HG02884 (cell line): ENCODE results near the gene PLA2R1.
"Not testable (repeated sequence)": the region's sequence is repeated elsewhere in the genome, so short reads cannot be mapped to it uniquely, and the experiment has no call there.

Experiments used
- ATAC-seq: cut with Tn5 transposase; IDR thresholded peaks from one replicate; pipeline ENCODE4 v1.9.1; 2021; ENCODE audit warnings: mild to moderate bottlenecking, moderate library complexity; ENCODE audit not compliant: unreplicated experiment

Gene PLA2R1

DNA sequence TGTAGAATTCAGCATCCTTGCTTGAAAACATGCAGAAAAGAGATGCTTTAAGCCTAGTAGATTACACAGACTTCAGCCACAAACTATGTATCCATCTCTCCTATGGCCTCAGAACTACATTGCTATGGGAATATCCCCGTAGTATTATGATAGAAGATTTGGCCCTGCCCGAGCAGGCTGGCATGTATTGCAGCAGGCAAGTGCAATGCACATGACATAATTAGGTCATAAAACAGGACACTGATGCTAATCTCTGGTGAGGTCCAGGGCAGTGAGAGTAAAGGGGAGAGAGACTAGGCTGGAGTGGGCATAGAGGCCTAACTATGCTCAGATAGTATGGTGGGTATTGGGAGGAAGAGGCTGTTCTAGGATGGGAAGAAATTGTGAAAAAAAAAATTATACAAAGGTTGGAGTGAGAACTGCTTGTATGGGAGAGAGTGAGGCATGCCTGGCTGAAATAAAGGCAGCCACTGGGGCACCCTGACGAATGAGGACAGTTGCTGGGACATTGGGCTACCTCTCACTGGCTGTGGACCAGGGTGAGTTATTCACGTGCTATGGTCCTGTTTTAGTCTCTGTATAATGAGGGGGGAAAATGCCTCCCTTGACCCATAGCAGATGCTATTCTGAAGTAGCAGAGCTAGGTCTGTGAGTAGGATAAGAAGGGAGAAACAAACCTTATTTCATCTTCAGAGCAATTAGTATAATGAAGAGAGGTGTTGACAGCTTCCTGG lies 1.6 kb upstream of the PLA2R1 start:
- ATAC-seq = no peak

DNA sequence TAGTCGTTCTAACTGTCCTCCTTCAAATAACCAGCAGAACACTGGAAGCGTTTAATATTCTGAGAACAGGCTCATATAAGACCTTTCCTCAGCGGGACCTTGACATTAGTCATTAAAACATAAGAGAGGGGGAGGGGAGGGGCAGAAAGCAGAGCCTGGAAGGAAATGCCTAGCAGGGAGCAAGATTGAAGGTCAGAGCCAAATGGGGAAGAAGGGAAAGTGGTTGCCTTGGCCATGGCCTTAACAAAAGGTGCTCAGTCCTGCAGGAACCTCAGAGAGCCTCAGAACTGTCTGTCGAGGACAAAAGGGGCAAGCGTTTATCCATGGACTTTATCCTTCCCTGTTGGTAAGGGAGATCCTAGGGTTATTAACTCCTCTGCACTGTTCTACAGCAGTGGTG lies 856 bp upstream of the PLA2R1 start:
- ATAC-seq = no peak

GRCh38 chr2:160061944-160062291 lies 497 bp downstream of the PLA2R1 start:
- ATAC-seq = no peak

DNA sequence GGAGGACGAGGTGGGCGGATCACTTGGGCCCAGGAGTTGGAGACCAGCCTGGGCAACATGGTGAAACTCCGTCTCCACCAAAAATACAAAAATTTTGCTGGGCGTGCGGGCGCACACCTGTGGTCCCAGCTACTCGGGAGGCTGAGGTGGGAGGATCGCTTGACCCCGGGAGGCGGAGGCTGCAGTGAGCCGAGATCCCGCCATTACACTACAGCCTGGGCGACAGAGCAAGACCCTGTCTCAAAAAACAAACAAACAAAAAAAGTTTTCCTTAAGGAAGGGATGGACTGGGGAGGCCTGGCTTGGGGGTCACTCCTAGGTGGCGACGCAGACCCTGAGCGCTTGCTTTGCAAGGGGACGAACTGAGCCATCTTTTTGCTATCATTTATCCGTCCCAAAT lies 882 bp downstream of the PLA2R1 start:
- no peak for ATAC-seq

- ATAC-seq = no peak
Observed at GRCh38 chr2:160060297-160060696, 2.1 kb downstream of the PLA2R1 start.

GRCh38 chr2:160057356-160057755 lies 5.1 kb downstream of the PLA2R1 start:
- no peak for ATAC-seq

GRCh38 chr2:160055726-160056108 lies 6.7 kb downstream of the PLA2R1 start:
- no peak for ATAC-seq

GRCh38 chr2:160054984-160055725 lies 7.3 kb downstream of the PLA2R1 start:
- ATAC-seq = no peak

- no peak for ATAC-seq
Observed at GRCh38 chr2:160053946-160054345, 8.5 kb downstream of the PLA2R1 start.

DNA sequence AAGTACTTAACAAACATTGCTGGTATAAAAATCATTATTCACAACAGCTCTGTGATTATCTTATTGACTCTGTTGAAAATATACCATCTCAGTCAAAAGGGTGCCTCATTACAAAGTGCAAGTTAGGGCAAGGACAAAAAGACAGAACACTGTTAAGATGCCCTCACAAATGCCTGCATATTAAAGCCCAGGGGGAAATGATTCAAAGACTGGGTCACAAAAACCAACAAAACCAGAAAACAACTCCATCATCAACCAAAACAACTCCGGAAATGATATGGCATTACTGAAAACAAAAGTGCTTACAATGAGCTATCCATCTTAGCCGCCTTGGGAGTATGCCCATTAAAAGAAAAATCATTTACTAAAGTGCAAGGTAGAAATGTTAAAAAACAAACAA lies 9.9 kb downstream of the PLA2R1 start:
- no peak for ATAC-seq

GRCh38 chr2:160051371-160051800 lies 11.0 kb downstream of the PLA2R1 start:
- ATAC-seq = no peak

GRCh38 chr2:160050147-160050546 lies 12.3 kb downstream of the PLA2R1 start:
- ATAC-seq = no peak

- ATAC-seq = no peak
Observed at GRCh38 chr2:160045703-160046210, 16.7 kb downstream of the PLA2R1 start.

DNA sequence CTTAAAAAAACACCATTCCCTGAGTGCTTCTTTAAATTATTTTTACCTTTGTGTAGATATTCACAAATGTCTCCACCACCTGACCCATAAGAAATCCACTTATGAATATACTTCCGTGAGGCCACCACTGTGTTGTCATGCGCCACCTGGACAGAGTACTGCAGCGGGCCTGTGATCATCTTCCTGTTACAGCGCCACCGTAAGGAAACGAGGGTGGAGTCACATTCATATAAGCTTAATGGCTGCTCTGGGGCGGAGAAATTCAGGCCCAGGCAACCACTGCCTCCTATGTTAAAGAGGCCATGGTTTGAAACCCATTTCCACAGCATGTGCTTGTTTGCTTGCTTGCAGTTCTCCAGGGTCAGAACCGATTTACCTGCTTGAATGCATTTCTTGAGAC lies 17.7 kb downstream of the PLA2R1 start:
- no peak for ATAC-seq

GRCh38 chr2:160043265-160043664 lies 19.1 kb downstream of the PLA2R1 start:
- no peak for ATAC-seq

DNA sequence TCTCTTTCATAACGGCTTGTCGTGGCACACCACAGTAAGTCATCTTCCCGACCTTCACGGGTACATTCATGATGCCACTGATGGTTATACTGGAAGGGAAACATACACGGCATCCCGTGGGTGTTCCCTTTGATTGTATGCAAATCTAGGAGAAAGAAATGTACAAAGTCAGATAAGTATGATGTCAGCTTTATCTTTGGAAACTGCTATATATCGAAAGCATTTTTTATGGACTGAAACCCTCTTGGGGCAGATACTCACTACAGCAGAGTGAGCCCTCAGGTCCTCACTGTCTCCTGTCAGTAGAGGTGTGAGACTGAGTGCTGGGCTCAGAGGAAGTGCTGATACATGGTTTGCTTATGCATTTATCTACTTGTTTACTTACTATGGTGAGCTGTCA lies 20.4 kb downstream of the PLA2R1 start:
- no peak for ATAC-seq

- ATAC-seq = no peak
Observed at GRCh38 chr2:160041091-160041490, 21.3 kb downstream of the PLA2R1 start.

DNA sequence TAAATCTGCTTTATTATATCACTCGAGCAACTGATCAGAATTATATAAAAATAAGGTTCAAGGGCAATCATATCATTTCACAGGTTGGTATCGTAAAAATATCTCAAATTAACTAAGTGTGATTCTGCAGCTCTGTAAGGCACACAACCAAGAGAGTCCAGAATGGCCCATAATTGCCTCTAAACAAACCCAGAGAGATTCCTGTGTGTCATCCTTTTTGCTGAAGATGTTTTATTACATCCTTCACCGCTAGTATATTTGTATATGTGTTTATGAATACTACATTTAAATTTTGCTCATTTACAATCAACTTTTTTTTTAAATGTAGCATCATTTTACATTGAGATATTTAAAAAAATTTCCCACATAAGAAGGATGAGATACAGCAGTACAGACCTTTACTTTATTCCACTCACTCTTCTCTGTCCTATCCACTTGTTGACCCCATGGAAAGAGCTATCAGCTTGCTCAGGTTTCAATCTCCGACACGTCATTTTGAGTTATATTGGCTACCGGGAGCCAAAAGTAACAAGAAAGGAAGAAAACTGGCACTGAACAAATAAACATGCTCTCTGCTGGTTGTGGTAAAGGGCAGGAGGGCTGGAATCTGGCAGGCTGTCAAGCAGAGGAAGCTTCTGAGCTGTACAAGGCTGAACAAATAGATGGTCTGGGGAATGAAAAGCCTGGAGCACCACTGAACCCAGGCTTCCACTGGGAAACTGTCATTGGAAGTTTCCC lies 23.1 kb downstream of the PLA2R1 start:
- ATAC-seq = no peak

- ATAC-seq = not testable (repeated sequence)
Observed at GRCh38 chr2:160038662-160039061, 23.8 kb downstream of the PLA2R1 start.

DNA sequence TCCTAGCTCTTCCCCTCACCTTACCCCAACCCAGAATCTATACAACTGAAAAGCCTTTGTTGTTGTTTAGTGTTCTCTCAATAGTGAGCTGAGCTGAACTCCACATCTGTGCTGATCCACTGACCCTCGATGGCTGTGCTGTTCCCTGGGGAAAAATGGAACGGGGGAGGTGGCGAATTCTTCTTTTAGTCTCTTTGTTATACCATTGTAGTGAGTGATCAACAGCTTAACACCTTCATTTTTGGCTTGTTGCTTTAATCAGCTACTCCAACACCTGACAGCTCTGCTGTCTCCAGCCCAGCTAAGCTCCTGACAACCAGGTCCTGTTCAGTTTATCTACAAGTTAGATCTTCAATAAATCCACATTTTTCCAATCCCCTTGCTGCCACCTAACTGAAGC lies 25.7 kb downstream of the PLA2R1 start:
- ATAC-seq = no peak

- ATAC-seq = no peak
Observed at GRCh38 chr2:160035125-160035524, 27.3 kb downstream of the PLA2R1 start.

GRCh38 chr2:160034396-160034795 lies 28.0 kb downstream of the PLA2R1 start:
- ATAC-seq = no peak
